IMR-90 (cell line): ENCODE measurements around the gene CLSTN1. TPM values are rescaled to one million over a fixed set of nuclear protein-coding genes. Genes with fewer than 3 reads are reported as not detected.

Source experiments
- ATAC-seq: fragments of 200-7000 bp; cut with Tn5 transposase; 2 replicates; pipeline ENCODE4 v1.9.1; 2020; ENCODE audit warnings: low read depth, mild to moderate bottlenecking, moderate library complexity
- BruUV-seq: library from RNA; stranded (reverse); fragments of 400-500 nt; replicated peaks from 2 replicates; lab custom pipeline; 2021; lab: Mats Ljungman, UMichigan
- CTCF ChIA-PET: fragments of 300-600 bp; formaldehyde crosslinking; extraction: SDS; loops from one replicate; lab custom pipeline; 2021; ENCODE audit warnings: antibody characterized with exemption; lab: Yijun Ruan, JAX
- POLR2A ChIA-PET: fragments of 300-600 bp; sonication (Branson Sonifier 250); formaldehyde crosslinking; loops from one replicate; lab custom pipeline; 2022; ENCODE audit warnings: antibody characterized with exemption; ENCODE audit not compliant: unreplicated experiment; lab: Charles Lee
- DNase-seq: peaks from one replicate; pipeline ENCODE4 v3.0.0; 2013
- H2AFZ ChIP-seq: replicated peaks from 2 replicates; pipeline ENCODE3; 2013; ENCODE audit warnings: low read length, mild to moderate bottlenecking; ENCODE audit not compliant: poor library complexity
- H2AK5ac ChIP-seq: 2 replicates; pipeline ENCODE4 v1.6.1; 2013; ENCODE audit warnings: low read depth, low read length, inconsistent platforms
- H2AK9ac ChIP-seq: replicated peaks from 2 replicates; pipeline ENCODE3; 2013; ENCODE audit warnings: mild to moderate bottlenecking, low read depth, low read length, moderate library complexity; ENCODE audit not compliant: poor library complexity
- H2BK120ac ChIP-seq: 2 replicates; pipeline ENCODE4 v1.6.1; 2013; ENCODE audit warnings: low read depth, low read length, inconsistent platforms
- H2BK15ac ChIP-seq: 3 replicates; pipeline ENCODE4 v1.6.1; 2013; ENCODE audit warnings: low read depth, low read length, inconsistent platforms
- H2BK20ac ChIP-seq: 2 replicates; pipeline ENCODE4 v1.6.1; 2013; ENCODE audit warnings: low read depth, mild to moderate bottlenecking, inconsistent platforms, low read length, moderate library complexity
- H2BK5ac ChIP-seq: 2 replicates; pipeline ENCODE4 v1.6.1; 2013; ENCODE audit warnings: mild to moderate bottlenecking, low read depth, low read length, inconsistent platforms; ENCODE audit not compliant: poor library complexity, severe bottlenecking
- H3K14ac ChIP-seq: replicated peaks from 2 replicates; pipeline ENCODE4 v1.6.1; 2013; ENCODE audit warnings: low read depth, low read length, inconsistent platforms
- H3K18ac ChIP-seq: 2 replicates; pipeline ENCODE4 v1.6.1; 2013; ENCODE audit warnings: low read depth, low read length, control low read depth
- H3K23ac ChIP-seq: 2 replicates; pipeline ENCODE4 v1.6.1; 2013; ENCODE audit warnings: low read depth, low read length, inconsistent platforms
- H3K27ac ChIP-seq: 2 replicates; pipeline ENCODE4 v1.5.1; 2013; ENCODE audit warnings: mild to moderate bottlenecking, control low read depth, low read length; ENCODE audit not compliant: insufficient read depth
- H3K27me3 ChIP-seq: 2 replicates; pipeline ENCODE4 v1.6.1; 2013; ENCODE audit warnings: low read length; ENCODE audit not compliant: control insufficient read depth, insufficient read depth
- H3K36me3 ChIP-seq: 2 replicates; pipeline ENCODE4 v1.6.1; 2013; ENCODE audit warnings: low read length, mixed read lengths; ENCODE audit not compliant: control insufficient read depth, insufficient read depth
- H3K4ac ChIP-seq: 2 replicates; pipeline ENCODE4 v1.6.1; 2013; ENCODE audit warnings: low read depth, low read length, inconsistent platforms
- H3K4me1 ChIP-seq: 2 replicates; pipeline ENCODE4 v1.6.1; 2013; ENCODE audit warnings: low read length, mixed read lengths; ENCODE audit not compliant: control insufficient read depth, insufficient read depth
- H3K4me2 ChIP-seq: 2 replicates; pipeline ENCODE4 v1.6.1; 2013; ENCODE audit warnings: low read depth, mild to moderate bottlenecking, control low read depth, low read length, moderate library complexity
- H3K4me3 ChIP-seq: 2 replicates; pipeline ENCODE4 v1.5.1; 2013; ENCODE audit warnings: low read depth, mild to moderate bottlenecking, control low read depth, low read length, moderate library complexity; ENCODE audit not compliant: insufficient read depth
- H3K56ac ChIP-seq: 2 replicates; pipeline ENCODE4 v1.6.1; 2013; ENCODE audit warnings: low read length, inconsistent platforms; ENCODE audit not compliant: insufficient read depth; ENCODE audit errors: extremely low read depth
- H3K79me1 ChIP-seq, 2 experiments: 2 replicates each; pipeline ENCODE4 v1.6.1; 2013; ENCODE audit warnings: low read length in 2 of 2, inconsistent platforms in 1 of 2, low read depth in 1 of 2
- H3K9ac ChIP-seq: 2 replicates; pipeline ENCODE4 v1.6.1; 2013; ENCODE audit warnings: low read depth, low read length, control low read depth
- H3K9me1 ChIP-seq: 2 replicates; pipeline ENCODE4 v1.6.1; 2013; ENCODE audit warnings: low read length, inconsistent platforms; ENCODE audit not compliant: insufficient read depth
- H3K9me3 ChIP-seq: 2 replicates; pipeline ENCODE4 v1.6.1; 2013; ENCODE audit warnings: low read length; ENCODE audit not compliant: control insufficient read depth, insufficient read depth
- H4K20me1 ChIP-seq: 2 replicates; pipeline ENCODE4 v1.6.1; 2013; ENCODE audit warnings: low read length, inconsistent platforms; ENCODE audit not compliant: insufficient read depth
- H4K5ac ChIP-seq: 2 replicates; pipeline ENCODE4 v1.6.1; 2013; ENCODE audit warnings: mild to moderate bottlenecking, low read depth, low read length, control low read depth
- H4K8ac ChIP-seq, 2 experiments: 2 replicates each; pipeline ENCODE4 v1.6.1; 2013; ENCODE audit warnings: low read depth in 2 of 2, low read length in 2 of 2, control low read depth in 1 of 2, inconsistent platforms in 1 of 2
- H4K91ac ChIP-seq: 2 replicates; pipeline ENCODE4 v1.6.1; 2013; ENCODE audit warnings: low read depth, low read length, inconsistent platforms; ENCODE audit not compliant: insufficient read depth
- BHLHE40 ChIP-seq: fragments of 150-350 bp; IDR thresholded peaks from 2 replicates; pipeline ENCODE4 v1.6.1; 2016; ENCODE audit warnings: mild to moderate bottlenecking, low read depth, low read length
- CEBPB ChIP-seq: IDR thresholded peaks from 2 replicates; pipeline ENCODE4 v1.6.1; 2012; ENCODE audit warnings: low read depth, low read length, improper control_type of control experiment
- CHD1 ChIP-seq: IDR thresholded peaks from 2 replicates; pipeline ENCODE4 v1.6.1; 2012; ENCODE audit warnings: low read depth, low read length, improper control_type of control experiment
- FOS ChIP-seq: fragments of 150-350 bp; IDR thresholded peaks from 2 replicates; pipeline ENCODE4 v1.6.1; 2016; ENCODE audit warnings: low read depth, low read length
- MAFK ChIP-seq: IDR thresholded peaks from 2 replicates; pipeline ENCODE4 v1.6.1; 2012; ENCODE audit warnings: low read depth, low read length, improper control_type of control experiment
- MAZ ChIP-seq: IDR thresholded peaks from 2 replicates; pipeline ENCODE4 v1.6.1; 2012; ENCODE audit warnings: low read depth, mild to moderate bottlenecking, low read length, improper control_type of control experiment, moderate library complexity, borderline replicate concordance
- MXI1 ChIP-seq: IDR thresholded peaks from 2 replicates; pipeline ENCODE4 v1.6.1; 2012; ENCODE audit warnings: low read depth, mild to moderate bottlenecking, low read length, moderate library complexity, borderline replicate concordance
- POLR2A ChIP-seq: IDR thresholded peaks from 2 replicates; pipeline ENCODE4 v1.6.1; 2012; ENCODE audit warnings: mild to moderate bottlenecking, low read depth, low read length
- RAD21 ChIP-seq: IDR thresholded peaks from 2 replicates; pipeline ENCODE4 v1.6.1; 2012; ENCODE audit warnings: low read length, improper control_type of control experiment
- RCOR1 ChIP-seq: IDR thresholded peaks from 2 replicates; pipeline ENCODE4 v1.6.1; 2012; ENCODE audit warnings: mild to moderate bottlenecking, low read length, improper control_type of control experiment; ENCODE audit not compliant: insufficient replicate concordance
- SMC3 ChIP-seq: fragments of 150-350 bp; IDR thresholded peaks from 2 replicates; pipeline ENCODE4 v1.6.1; 2016; ENCODE audit warnings: low read depth, mild to moderate bottlenecking, antibody characterized with exemption, low read length, moderate library complexity
- USF2 ChIP-seq: fragments of 150-350 bp; IDR thresholded peaks from 2 replicates; pipeline ENCODE4 v1.6.1; 2017; ENCODE audit warnings: mild to moderate bottlenecking, antibody characterized with exemption, low read length, low read depth
- WGBS, 2 experiments: methylation state at CpG; one replicate each; pipeline versions ENCODE4 v1.1.5 to v1.1.7; 2013; ENCODE audit warnings: missing lambda C conversion rate in 2 of 2; ENCODE audit not compliant: insufficient read length in 1 of 2; ENCODE audit errors: extremely low coverage in 2 of 2; 5-methylcytosine and 5-hydroxymethylcytosine counted together
- dilution Hi-C: fragments of 300-500 bp; cut with HindIII; formaldehyde crosslinking; loops from one replicate; pipeline ENCODE4 v1.14.3; 2018; ENCODE audit warnings: low sequenced_read_pairs; ENCODE audit not compliant: unreplicated experiment
- in situ Hi-C: fragments of 300-500 bp; cut with MboI; formaldehyde crosslinking; loops from 3 replicates; pipeline ENCODE4 v1.14.3; 2019; ENCODE audit warnings: low sequenced_read_pairs, inconsistent platforms, mixed read lengths
- intact Hi-C: fragments of 100-400 bp; cut with micrococcal nuclease; formaldehyde crosslinking; loops from 2 replicates; pipeline ENCODE4 v1.10.0; 2022
- polyA plus RNA-seq, 3 experiments: library from polyadenylated mRNA; depleted of rRNA; stranded (reverse); fragments of >200 nt; gene quantifications; 2 replicates each; pipeline ENCODE4 v1.2.3, GENCODE V29; 2012; ENCODE audit warnings: low replicate concordance in 1 of 3
- total RNA-seq: library from RNA; depleted of rRNA; stranded (reverse); fragments of >200 nt; gene quantifications from 2 replicates; pipeline ENCODE4 v1.2.3, GENCODE V29; 2012
- TF ChIP-seq, protein P1 (sequence below): conservative IDR thresholded peaks from 2 replicates; pipeline ENCODE4 v1.5.1; 2012; ENCODE audit warnings: mild to moderate bottlenecking, low read depth, low read length, improper control_type of control experiment
- TF ChIP-seq, protein P2 (sequence below): fragments of 150-350 bp; IDR thresholded peaks from 2 replicates; pipeline ENCODE4 v1.6.1; 2016; ENCODE audit warnings: low read depth, mild to moderate bottlenecking, low read length, moderate library complexity, borderline replicate concordance

The CLSTN1 gene
- total and polyA plus RNA-seq, 2 of the 4 experiments (the other 2 are of a cell fraction) = 30.1 to 72.2 TPM

DNA sequence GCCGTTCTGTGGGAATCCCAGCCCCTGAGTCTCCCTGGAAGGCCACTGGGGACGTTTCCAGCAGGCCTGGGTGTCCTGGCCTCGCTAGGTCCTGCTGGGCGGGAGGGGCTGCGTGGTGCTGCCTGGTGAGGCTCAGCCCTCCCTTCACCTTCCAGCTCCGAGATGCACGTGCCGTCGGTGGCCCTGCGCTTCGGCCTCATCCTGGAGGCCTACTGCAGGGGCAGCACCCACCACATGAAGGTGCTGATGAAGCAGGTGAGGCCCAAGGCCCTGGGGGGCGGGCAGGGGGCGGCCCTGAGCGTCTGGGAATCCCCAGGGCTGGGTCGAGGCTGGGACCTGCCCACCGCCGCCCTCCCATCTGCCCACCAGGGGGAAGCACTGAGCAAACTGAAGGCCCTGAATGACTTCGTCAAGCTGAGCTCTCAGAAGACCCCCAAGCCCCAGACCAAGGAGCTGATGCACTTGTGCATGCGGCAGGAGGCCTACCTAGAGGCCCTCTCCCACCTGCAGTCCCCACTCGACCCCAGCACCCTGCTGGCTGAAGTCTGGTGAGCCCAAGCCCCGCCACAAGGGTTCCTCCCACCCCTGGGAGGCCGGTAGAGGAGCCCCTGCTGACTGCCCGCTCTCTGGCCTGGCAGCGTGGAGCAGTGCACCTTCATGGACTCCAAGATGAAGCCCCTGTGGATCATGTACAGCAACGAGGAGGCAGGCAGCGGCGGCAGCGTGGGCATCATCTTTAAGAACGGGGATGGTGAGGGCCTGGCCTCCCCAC is 102.0 kb downstream of the CLSTN1 start:
- Histone ChIP-seq H2BK120ac (no peak overlapping the region), H3K9me1 (peaks cover 6% of the 10 kb centered on the region; the same call in 1 of the 2 replicates), H3K27me3 (no peaks in the 10 kb centered on the region), H3K4me2 (no peak overlapping the region), H2BK15ac (no peak overlapping the region), H2AFZ (peak overlapping the region; percentile 67), H4K91ac (no peak overlapping the region), H3K27ac (no peak overlapping the region), H2BK20ac (no peak overlapping the region), H3K4ac (no peak overlapping the region), H3K9ac (no peak overlapping the region), H4K20me1 (peaks cover 2% of the 10 kb centered on the region; the same call in 1 of the 2 replicates), H3K79me1 (no peaks in the 10 kb centered on the region; a peak in 1 of 4 replicates), H3K14ac (no peak overlapping the region), H3K4me1 (peaks cover 3% of the 10 kb centered on the region), H3K23ac (no peak overlapping the region), H2AK9ac (no peak overlapping the region), H3K18ac (no peak overlapping the region), H3K36me3 (peaks cover 35% of the 10 kb centered on the region), H2AK5ac (no peak overlapping the region), H3K9me3 (peaks cover 11% of the 10 kb centered on the region; the same call in 1 of the 2 replicates), H3K4me3 (no peak overlapping the region), H3K56ac (no peak overlapping the region), H4K8ac (no peak overlapping the region), H2BK5ac (no peak overlapping the region), H4K5ac (no peak overlapping the region)
- dilution Hi-C loops (no loop called here), intact Hi-C loops (loop anchor here (1.0 kb wide), 1 partner anchor 146 kb away; no protein-coding TSS in a partner anchor), in situ Hi-C loops (loop anchor here (10.0 kb wide), 1 partner anchor 143 kb away; no protein-coding TSS in a partner anchor)
- WGBS, 2 experiments = 61% methylated on average over 18 of the region's 29 CpGs; no CpG with 5 or more reads in 1 of the 2 experiments
- POLR2A ChIA-PET = no interaction called here
- BruUV-seq = no TSS peak
- no peak for DNase-seq
- CTCF ChIA-PET = interaction anchor here (0.6 kb wide), 1 partner anchor 26 kb away, joined by 3 read pairs; no protein-coding TSS in a partner anchor
- ATAC-seq = no peak
- no peak for TF ChIP-seq USF2
- TF ChIP-seq MAFK = no peak
- TF ChIP-seq CHD1 = no peak
- TF ChIP-seq POLR2A = no peak
- no peak for TF ChIP-seq MAZ
- peak; percentile 36 for TF ChIP-seq SMC3
- no peak for TF ChIP-seq BHLHE40
- no peak for TF ChIP-seq FOS
- TF ChIP-seq, protein P1, sequence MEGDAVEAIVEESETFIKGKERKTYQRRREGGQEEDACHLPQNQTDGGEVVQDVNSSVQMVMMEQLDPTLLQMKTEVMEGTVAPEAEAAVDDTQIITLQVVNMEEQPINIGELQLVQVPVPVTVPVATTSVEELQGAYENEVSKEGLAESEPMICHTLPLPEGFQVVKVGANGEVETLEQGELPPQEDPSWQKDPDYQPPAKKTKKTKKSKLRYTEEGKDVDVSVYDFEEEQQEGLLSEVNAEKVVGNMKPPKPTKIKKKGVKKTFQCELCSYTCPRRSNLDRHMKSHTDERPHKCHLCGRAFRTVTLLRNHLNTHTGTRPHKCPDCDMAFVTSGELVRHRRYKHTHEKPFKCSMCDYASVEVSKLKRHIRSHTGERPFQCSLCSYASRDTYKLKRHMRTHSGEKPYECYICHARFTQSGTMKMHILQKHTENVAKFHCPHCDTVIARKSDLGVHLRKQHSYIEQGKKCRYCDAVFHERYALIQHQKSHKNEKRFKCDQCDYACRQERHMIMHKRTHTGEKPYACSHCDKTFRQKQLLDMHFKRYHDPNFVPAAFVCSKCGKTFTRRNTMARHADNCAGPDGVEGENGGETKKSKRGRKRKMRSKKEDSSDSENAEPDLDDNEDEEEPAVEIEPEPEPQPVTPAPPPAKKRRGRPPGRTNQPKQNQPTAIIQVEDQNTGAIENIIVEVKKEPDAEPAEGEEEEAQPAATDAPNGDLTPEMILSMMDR = peak; percentile 54
- no peak for TF ChIP-seq RCOR1
- TF ChIP-seq RAD21 = peak; percentile 32
- TF ChIP-seq MXI1 = no peak
- TF ChIP-seq CEBPB = no peak
- TF ChIP-seq, protein P2, sequence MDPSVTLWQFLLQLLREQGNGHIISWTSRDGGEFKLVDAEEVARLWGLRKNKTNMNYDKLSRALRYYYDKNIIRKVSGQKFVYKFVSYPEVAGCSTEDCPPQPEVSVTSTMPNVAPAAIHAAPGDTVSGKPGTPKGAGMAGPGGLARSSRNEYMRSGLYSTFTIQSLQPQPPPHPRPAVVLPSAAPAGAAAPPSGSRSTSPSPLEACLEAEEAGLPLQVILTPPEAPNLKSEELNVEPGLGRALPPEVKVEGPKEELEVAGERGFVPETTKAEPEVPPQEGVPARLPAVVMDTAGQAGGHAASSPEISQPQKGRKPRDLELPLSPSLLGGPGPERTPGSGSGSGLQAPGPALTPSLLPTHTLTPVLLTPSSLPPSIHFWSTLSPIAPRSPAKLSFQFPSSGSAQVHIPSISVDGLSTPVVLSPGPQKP = no peak
